GM19025 (cell line): ENCODE data around the gene TDRD9.

ENCODE experiments used
- ATAC-seq: cut with Tn5 transposase; IDR thresholded peaks from one replicate; pipeline ENCODE4 v1.9.1; 2021; ENCODE audit warnings: mild to moderate bottlenecking, low read depth, moderate library complexity; ENCODE audit not compliant: unreplicated experiment

TDRD9 gene

DNA sequence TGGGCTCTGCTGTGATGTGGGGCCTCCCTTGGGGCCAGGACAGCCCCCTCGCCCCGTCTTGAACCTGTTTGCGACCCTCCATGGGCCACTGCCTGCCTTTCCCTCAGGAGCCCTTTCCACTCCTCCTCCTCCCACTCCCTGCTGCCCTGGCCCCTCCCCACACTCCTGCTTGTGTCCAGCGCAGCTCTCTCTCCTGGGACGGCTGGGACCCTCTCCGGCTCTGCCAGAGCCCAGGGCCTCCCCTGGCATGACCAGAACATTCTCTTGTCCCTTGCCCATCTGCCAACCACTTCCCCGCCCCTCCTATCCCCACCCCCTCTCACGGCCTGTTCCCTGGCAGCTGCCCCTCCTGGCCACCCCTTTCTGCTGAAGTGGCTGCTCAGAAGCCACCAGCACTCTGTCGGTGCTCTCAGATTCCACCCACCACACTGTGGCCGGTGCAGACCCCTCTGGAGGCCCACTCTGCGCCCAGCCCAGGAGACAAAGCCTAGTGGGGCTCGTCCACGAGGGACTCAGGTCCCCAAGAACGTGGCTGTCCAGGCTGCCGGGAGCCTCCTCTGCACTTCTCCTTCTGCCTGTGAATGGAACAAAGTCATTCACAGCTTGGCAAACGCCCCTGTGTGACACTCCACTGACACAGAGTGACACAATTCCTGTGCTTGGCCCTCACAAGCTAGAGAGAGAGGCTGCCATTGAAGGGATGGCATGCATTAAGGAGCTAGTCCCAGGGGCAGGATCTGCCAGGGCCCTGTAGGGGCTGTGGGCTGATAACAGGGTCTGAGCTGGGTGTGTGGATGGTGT lies 158.6 kb downstream of the TDRD9 start:
- no peak for ATAC-seq

- no peak for ATAC-seq
These were observed 159.2 kb downstream of the TDRD9 start for GRCh38 chr14:104087505-104087904.

- ATAC-seq, result no peak
These were observed 160.0 kb downstream of the TDRD9 start for GRCh38 chr14:104087981-104088850.

- no peak for ATAC-seq
These were observed 162.0 kb downstream of the TDRD9 start for GRCh38 chr14:104090071-104090748.

- no peak for ATAC-seq
These were observed 163.0 kb downstream of the TDRD9 start for GRCh38 chr14:104091061-104091926.

DNA sequence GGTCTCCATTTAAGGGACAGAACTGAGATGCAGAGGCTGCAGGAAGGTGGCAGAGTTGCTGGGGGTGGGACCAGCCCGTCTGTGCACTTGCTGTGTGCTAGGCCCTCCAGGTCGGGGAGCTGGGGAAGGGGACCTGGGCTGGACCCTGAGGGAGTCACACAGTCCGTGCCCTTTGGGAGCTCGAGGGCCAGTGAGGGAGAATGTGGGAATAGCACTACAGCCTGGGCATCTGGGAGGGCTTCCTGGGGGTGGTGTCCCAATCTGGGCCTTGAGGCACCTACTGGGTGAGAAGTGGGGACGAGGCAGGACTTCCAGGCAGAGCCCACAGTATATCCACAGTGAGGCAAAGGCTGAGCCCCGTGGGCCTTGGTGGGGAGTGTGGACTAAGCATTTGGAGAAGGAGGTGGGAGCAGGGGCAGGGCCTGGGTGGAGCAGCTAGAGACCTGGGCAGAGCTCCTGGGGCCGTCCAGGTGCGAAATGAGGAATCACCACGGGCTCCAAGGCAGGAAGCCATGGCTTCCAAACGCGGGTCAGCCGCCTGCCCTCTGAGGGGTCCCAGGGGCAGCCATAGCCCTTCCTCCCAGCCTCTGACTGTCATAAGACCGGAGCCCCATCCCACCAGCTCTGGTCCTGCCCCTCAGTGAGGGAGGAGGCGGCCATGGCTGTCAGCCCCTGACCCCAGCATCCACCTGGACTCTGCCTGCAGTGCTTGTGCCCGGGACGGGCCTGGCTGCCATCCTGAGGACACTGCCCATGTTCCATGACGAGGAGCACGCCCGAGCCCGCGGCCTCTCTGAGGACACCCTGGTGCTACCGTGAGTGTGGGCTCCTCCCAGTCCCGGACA lies 163.9 kb downstream of the TDRD9 start:
- ATAC-seq, result no peak

DNA sequence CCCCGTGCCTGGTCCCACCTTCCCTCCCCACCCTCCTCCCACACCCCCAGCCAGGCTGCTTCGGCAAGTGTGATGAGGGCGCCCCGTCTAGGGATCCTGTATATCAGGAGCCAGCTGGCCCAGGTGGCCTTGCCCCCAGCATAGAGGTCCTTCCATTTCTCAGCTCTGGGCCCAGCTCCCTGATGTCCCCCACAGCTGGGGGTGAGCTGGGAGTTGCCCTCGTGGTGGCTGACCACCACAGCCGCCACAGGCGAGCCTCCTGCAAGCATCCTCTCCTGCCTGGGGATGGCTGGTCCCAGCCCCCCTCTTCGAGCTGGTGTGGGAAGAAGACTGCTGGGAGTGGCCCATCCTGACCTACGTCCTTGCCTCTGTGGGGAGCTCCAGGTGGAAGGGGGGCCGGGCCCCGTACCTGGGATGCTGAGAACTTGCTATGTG lies 164.7 kb downstream of the TDRD9 start:
- ATAC-seq, result no peak

GRCh38 chr14:104093366-104094055 lies 165.3 kb downstream of the TDRD9 start:
- no peak for ATAC-seq

GRCh38 chr14:104094056-104094708 lies 165.9 kb downstream of the TDRD9 start:
- no peak for ATAC-seq

- ATAC-seq, result no peak
These were observed 166.6 kb downstream of the TDRD9 start for GRCh38 chr14:104094709-104095425.

GRCh38 chr14:104095426-104096310 lies 167.4 kb downstream of the TDRD9 start:
- ATAC-seq, result no peak

- ATAC-seq, result no peak
These were observed 168.1 kb downstream of the TDRD9 start for GRCh38 chr14:104096318-104096717.

DNA sequence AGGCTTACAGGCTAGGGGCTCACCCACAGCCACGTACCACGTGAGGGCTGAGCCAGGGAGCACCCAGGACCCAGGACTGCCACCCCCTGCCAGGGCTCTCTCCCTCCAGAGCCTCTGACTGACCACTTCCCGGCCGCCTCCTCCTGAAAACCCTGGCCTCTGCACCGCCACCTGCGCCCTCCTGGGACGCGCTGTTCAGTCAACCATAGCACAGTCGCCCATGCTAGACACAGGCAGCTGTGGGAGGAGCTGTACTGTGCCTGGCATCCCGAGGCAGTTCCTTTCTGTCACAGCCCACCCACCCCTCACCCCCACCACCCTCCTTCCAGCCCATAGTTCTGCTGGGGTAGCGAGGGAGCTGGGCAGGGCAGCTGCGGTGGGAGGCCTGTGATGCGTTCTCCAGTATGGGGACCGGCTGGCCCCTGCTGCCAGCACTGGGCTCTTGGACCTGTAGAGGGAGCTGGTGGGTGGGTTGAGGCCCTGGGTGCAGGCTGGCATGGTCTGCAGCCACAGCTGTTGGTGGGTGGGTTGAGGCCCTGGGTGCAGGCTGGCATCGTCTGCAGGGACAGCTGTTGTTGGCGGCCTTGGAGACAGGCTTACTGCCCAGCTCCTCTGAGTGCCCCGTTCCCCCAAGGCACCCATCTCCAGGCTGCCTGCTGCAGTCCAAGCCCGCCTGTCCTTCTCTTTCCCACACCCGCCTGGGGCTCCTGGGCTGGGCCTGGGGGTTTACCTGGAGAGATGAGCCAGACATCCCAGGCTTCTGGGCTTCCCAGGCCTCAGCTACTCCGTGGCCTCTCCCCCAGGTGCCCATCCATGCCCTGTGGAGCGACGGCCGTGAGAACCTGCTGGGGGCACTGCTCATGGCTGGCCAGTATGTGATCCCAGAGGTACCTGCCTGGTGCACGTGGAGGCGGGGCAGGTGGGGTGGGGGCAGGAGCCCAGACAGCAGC lies 168.8 kb downstream of the TDRD9 start:
- ATAC-seq, result no peak

DNA sequence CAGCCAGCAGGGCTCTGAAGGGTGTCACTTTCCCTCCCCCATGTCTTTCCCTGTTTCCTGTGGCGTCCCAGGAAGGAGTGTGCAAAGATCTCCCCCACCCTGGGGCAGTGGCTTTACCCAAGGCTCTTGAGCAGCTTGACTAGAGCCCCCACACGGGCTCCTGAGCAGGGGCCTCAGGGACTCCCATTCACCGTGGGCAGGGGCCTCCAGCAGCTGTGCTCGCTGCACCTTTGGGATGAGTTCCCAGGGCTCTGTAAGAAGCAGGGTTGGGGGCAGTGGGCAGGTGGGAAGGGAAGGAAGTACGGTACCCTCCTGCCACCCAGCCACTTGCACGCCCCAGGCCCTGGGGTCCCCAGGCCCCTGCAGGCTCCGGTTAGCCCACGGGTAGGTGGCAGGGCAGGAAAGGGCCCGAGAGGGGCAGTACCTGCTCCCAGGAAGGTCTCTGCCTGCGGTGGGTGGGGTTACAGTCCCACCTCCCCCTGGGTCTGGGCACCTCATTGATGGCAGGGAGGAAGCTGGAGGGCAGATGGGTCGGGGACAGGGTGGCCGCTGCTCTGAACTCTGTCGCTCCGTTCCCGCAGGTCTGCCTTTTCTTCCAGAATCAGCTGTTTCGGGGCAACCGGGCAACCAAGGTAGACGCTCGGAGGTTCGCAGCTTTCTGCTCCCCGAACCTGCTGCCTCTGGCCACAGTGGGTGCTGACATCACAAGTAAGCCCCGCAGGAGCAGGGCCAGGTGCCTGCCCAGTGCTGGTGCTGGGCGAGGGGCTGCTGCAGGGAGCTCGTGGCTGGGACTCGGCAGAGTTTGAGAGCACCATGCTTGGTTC lies 170.2 kb downstream of the TDRD9 start:
- no peak for ATAC-seq
